Stomach smooth muscle (tissue), 2 donors: ENCODE data around the gene GSTM4.

Experiments used
- H3K27ac ChIP-seq: one replicate; pipeline ENCODE4 v1.7.0; 2013; ENCODE audit warnings: mild to moderate bottlenecking, low read length, inconsistent platforms
- H3K27me3 ChIP-seq, 2 donors: one replicate each; pipeline ENCODE4 v1.7.0; 2013; ENCODE audit warnings: low read length in 2 of 2; ENCODE audit not compliant: insufficient read depth in 2 of 2, control insufficient read depth in 1 of 2
- H3K36me3 ChIP-seq, 2 donors: one replicate each; pipeline ENCODE4 v1.7.0; 2013; ENCODE audit warnings: low read length in 2 of 2; ENCODE audit not compliant: control insufficient read depth in 2 of 2, insufficient read depth in 2 of 2
- H3K4me1 ChIP-seq: one replicate; pipeline ENCODE4 v1.7.0; 2013; ENCODE audit warnings: low read length; ENCODE audit not compliant: control insufficient read depth, insufficient read depth
- H3K4me3 ChIP-seq, 2 donors: one replicate each; pipeline ENCODE4 v1.7.0; 2013; ENCODE audit warnings: low read length in 2 of 2
- H3K9ac ChIP-seq, 2 donors: one replicate each; pipeline ENCODE4 v1.7.0; 2013; ENCODE audit warnings: low read length in 2 of 2, mild to moderate bottlenecking in 1 of 2
- H3K9me3 ChIP-seq, 2 donors: one replicate each; pipeline ENCODE4 v1.7.0; 2013; ENCODE audit warnings: low read length in 2 of 2; ENCODE audit not compliant: control insufficient read depth in 2 of 2
- donor health status: healthy.
- donor health status: Pancreatic carcinoma.

The GSTM4 gene

DNA sequence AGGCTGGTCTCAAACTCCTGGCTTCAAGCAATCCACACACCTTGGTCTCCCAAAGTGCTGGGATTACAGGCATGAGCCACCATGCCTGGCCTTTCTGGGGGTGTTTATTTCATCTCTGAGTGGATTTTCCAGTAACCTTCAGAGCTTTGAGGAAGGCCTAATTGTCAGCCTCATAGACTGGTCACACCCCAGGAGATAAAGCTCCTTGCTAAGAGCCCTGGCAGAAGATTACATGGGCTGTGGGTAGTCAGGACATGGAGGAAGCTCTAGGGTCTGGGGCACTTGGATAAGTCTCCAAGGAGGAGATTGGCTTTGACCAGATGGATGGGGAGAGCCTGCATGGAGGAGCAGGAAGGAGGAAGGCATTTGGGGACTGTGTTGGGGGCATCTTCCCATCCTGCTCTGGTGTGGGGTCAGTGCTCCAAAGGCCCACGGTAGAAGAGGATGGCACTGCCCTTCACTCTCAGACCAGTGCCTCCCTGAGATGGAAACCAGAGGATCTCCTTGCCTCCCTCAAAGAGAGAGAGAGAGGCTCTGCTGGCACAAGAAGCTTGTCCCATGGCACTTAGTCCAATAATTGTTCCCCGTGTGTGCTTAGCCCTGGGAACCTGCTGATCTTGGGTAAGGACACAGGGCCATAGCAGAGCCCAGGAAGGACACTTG is 14.7 kb upstream of the GSTM4 start:
- H3K27ac ChIP-seq = no peak overlapping the region
- no peaks in the 10 kb centered on the region for H3K27me3 ChIP-seq
- H3K4me1 ChIP-seq = peaks cover 18% of the 10 kb centered on the region
- H3K9ac ChIP-seq = no peak overlapping the region
- H3K4me3 ChIP-seq = no peak overlapping the region
- no peaks in the 10 kb centered on the region for H3K36me3 ChIP-seq
- H3K9me3 ChIP-seq = no peaks in the 10 kb centered on the region

DNA sequence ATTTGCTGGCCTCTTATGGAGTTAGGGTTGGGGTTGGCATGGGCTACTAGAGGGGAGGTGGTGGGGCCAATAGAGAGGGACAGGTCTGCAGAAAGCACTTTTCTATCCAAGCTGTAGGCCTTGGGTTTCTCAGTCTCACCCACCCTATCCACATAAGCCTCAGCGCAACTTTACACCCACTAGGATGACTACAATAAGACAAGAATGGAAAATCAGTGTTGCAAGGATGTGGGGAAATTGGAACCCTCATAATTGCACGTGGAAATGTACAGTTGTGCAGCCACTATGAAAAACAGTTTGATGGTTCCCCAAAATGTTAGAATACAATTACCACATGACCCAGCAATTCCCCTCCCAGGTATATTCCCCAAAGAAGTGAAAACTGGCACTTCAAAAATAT is 14.0 kb upstream of the GSTM4 start:
- no peak overlapping the region for H3K4me3 ChIP-seq
- H3K36me3 ChIP-seq = no peaks in the 10 kb centered on the region
- H3K9ac ChIP-seq = no peak overlapping the region
- H3K9me3 ChIP-seq = no peaks in the 10 kb centered on the region
- H3K4me1 ChIP-seq = peaks cover 12% of the 10 kb centered on the region
- H3K27me3 ChIP-seq = no peaks in the 10 kb centered on the region
- no peak overlapping the region for H3K27ac ChIP-seq

GRCh38 chr1:109642626-109643025 is 13.3 kb upstream of the GSTM4 start:
- Histone ChIP-seq H3K36me3 (no peaks in the 10 kb centered on the region), H3K4me1 (peaks cover 12% of the 10 kb centered on the region), H3K27me3 (no peaks in the 10 kb centered on the region), H3K27ac (no peak overlapping the region), H3K9me3 (no peaks in the 10 kb centered on the region), H3K4me3 (no peak overlapping the region), H3K9ac (no peak overlapping the region)

- H3K9ac ChIP-seq = peak overlapping the region; percentile 34 to 36
- no peaks in the 10 kb centered on the region for H3K36me3 ChIP-seq
- no peak overlapping the region for H3K27ac ChIP-seq
- no peaks in the 10 kb centered on the region for H3K9me3 ChIP-seq
- peak overlapping the region; percentile 36 to 57 for H3K4me3 ChIP-seq
- H3K4me1 ChIP-seq = peaks cover 12% of the 10 kb centered on the region
- H3K27me3 ChIP-seq = no peaks in the 10 kb centered on the region
Observed at GRCh38 chr1:109643385-109644230, 12.3 kb upstream of the GSTM4 start.

DNA sequence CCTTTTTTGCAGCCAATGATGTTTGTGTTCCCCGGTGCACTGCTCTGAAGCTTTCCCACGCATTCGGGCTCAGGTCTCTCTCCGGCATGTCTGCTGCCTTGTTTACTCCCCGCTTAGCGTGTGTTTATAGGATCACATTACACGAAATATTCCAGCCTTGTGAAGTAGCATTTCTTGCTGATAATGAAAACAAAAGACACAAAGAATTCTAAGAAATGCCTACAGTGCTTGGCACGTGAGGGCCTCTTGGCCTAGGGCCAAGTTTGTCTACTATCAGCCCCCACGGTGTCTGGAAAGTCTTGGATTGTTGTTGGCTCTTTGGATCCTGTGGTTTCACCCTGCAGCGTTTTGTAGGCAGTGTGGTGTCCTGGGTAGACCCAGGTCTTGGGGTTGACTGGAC is 11.2 kb upstream of the GSTM4 start:
- no peaks in the 10 kb centered on the region for H3K27me3 ChIP-seq
- no peaks in the 10 kb centered on the region for H3K9me3 ChIP-seq
- H3K4me1 ChIP-seq = peaks cover 12% of the 10 kb centered on the region
- H3K9ac ChIP-seq = no peak overlapping the region
- no peak overlapping the region for H3K4me3 ChIP-seq
- H3K36me3 ChIP-seq = no peaks in the 10 kb centered on the region
- no peak overlapping the region for H3K27ac ChIP-seq

DNA sequence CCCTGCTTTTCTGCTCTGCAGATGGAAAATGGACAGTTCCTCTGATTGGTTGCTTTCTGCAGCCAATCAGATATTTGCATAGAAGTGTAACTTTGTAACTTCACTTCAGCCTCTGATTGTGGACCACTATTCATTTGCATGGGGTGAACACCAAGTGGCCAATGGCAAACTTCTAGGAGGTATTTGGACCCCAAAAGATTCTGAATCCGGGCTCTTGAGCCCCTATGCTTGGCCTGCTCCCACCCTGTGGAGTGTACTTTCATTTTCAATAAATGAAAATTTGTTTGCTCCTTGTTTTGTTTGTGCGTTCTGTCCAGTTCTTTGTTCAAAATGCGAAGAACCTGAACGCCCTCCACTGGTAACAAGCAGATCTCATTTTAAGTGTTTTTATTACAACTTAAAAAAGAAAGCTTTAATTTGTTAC is 6.4 kb upstream of the GSTM4 start:
- Histone ChIP-seq H3K4me1 (peaks cover 5% of the 10 kb centered on the region), H3K9ac (no peak overlapping the region), H3K4me3 (peak overlapping the region in 1 of 2 donors; percentile 40), H3K27me3 (no peaks in the 10 kb centered on the region), H3K36me3 (no peaks in the 10 kb centered on the region), H3K9me3 (no peaks in the 10 kb centered on the region), H3K27ac (no peak overlapping the region)

- Histone ChIP-seq H3K4me1 (peaks cover 11% of the 10 kb centered on the region), H3K27me3 (no peaks in the 10 kb centered on the region)
Observed at GRCh38 chr1:109650609-109651008, 5.3 kb upstream of the GSTM4 start.

DNA sequence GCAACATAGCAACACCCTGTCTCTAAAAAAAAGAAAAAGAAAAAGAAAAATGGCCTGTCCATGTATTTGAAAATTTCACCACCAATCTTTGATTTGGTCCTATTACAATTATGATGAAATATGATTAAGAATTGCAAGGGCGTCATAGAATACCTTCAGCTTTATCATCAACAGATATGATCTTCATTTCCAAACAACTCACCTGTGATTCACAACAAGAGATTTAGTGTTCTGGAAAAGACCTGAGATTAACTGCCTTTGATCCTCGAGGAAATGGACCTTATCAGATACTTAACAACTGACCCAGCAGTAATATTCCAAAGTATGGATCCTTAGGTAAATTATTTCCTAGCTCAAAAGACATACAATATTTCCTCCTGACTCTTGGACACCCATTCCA is 3.5 kb upstream of the GSTM4 start:
- Histone ChIP-seq H3K27ac (no peak overlapping the region), H3K27me3 (no peaks in the 10 kb centered on the region), H3K4me3 (no peak overlapping the region), H3K36me3 (no peaks in the 10 kb centered on the region), H3K4me1 (peaks cover 22% of the 10 kb centered on the region), H3K9me3 (no peaks in the 10 kb centered on the region), H3K9ac (no peak overlapping the region)

More at GRCh38 chr1:109650609-109651008, 5.3 kb upstream of the GSTM4 start:
- no peak overlapping the region for H3K4me3 ChIP-seq
- H3K9me3 ChIP-seq = no peaks in the 10 kb centered on the region
- no peak overlapping the region for H3K9ac ChIP-seq
- H3K27ac ChIP-seq = no peak overlapping the region
- H3K36me3 ChIP-seq = no peaks in the 10 kb centered on the region

DNA sequence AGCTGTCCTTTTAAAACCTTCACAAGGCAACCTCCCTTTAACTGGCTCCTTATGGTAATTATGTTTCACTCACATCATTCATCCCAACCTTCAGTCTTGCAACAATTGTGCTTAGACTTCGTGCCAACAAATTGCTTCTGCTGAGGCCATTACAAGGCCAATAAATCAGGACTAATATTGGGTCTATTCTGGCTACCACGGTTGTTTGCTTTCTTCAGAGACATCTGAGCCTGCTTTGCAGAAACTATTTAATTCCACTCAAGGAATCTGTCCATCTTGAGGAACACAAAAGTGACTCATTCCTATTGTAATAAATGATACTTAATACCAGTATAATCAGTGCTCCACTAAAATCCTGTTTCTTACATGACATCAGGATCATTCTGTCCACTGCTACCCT is 2.6 kb upstream of the GSTM4 start:
- H3K27me3 ChIP-seq = no peaks in the 10 kb centered on the region
- H3K36me3 ChIP-seq = peaks cover 2 to 3% of the 10 kb centered on the region in 2 donors
- H3K4me3 ChIP-seq = no peak overlapping the region
- no peak overlapping the region for H3K9ac ChIP-seq
- peaks cover 22% of the 10 kb centered on the region for H3K4me1 ChIP-seq
- H3K27ac ChIP-seq = no peak overlapping the region
- no peaks in the 10 kb centered on the region for H3K9me3 ChIP-seq

- peaks cover 4 to 9% of the 10 kb centered on the region in 2 donors for H3K36me3 ChIP-seq
Observed at GRCh38 chr1:109654519-109654918, 1.4 kb upstream of the GSTM4 start.

DNA sequence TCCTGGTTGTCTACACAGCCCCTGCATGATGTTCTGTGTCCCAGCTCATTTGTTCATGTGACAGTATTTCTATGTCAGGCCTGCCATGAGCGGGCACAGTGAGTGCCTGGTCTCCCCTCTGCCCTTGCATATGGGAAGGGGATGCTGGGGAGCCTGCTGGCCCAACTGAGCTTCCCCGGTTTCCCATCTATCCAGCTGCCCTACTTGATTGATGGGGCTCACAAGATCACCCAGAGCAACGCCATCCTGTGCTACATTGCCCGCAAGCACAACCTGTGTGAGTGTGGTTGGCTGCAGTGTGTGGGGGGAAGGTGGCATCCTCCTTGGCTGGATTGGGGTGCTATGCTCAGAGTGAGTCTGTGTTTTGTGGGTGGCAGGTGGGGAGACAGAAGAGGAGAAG is 1.5 kb downstream of the GSTM4 start:
- Histone ChIP-seq H3K9ac (no peak overlapping the region), H3K27ac (no peak overlapping the region)

More at GRCh38 chr1:109654519-109654918, 1.4 kb upstream of the GSTM4 start:
- no peaks in the 10 kb centered on the region for H3K9me3 ChIP-seq
- peaks cover 22% of the 10 kb centered on the region for H3K4me1 ChIP-seq
- H3K27me3 ChIP-seq = no peaks in the 10 kb centered on the region
- no peak overlapping the region for H3K9ac ChIP-seq
- no peak overlapping the region for H3K27ac ChIP-seq
- H3K4me3 ChIP-seq = no peak overlapping the region

More for the DNA sequence above, 1.5 kb downstream of the GSTM4 start:
- H3K4me3 ChIP-seq = peak overlapping the region in 1 of 2 donors; percentile 89
- H3K4me1 ChIP-seq = peaks cover 22% of the 10 kb centered on the region
- H3K9me3 ChIP-seq = no peaks in the 10 kb centered on the region
- no peaks in the 10 kb centered on the region for H3K27me3 ChIP-seq
- peaks cover 13 to 22% of the 10 kb centered on the region in 2 donors for H3K36me3 ChIP-seq
